WTC11 (cell line): Measurements from ENCODE around the gene RPL29.

Source experiments
- ARID4B ChIP-seq: sonication (generic); formaldehyde crosslinking; IDR thresholded peaks from 2 replicates; pipeline ENCODE4 v1.8.0; 2023; ENCODE audit warnings: missing genetic modification reagents, mild to moderate bottlenecking, borderline replicate concordance
- CBFB ChIP-seq: sonication (generic); formaldehyde crosslinking; IDR thresholded peaks from 2 replicates; pipeline ENCODE4 v1.8.1; 2022; ENCODE audit warnings: mild to moderate bottlenecking, low read depth, missing genetic modification reagents
- CREB1 ChIP-seq: sonication (generic); formaldehyde crosslinking; IDR thresholded peaks from 2 replicates; pipeline ENCODE4 v1.8.0; 2023; ENCODE audit warnings: mild to moderate bottlenecking, missing genetic modification reagents
- CTCF ChIP-seq: fragments of 200-600 bp; IDR thresholded peaks from 2 replicates; pipeline ENCODE4 v1.8.0; 2022; ENCODE audit warnings: antibody characterized with exemption
- USF1 ChIP-seq: sonication (generic); formaldehyde crosslinking; IDR thresholded peaks from 2 replicates; pipeline ENCODE4 v1.8.0; 2022; ENCODE audit warnings: mild to moderate bottlenecking, missing genetic modification reagents
- ZNF138 ChIP-seq: sonication (generic); formaldehyde crosslinking; conservative IDR thresholded peaks from 2 replicates; pipeline ENCODE4 v1.8.1; 2022; ENCODE audit warnings: mild to moderate bottlenecking, moderate library complexity, missing genetic modification reagents

- no peak for TF ChIP-seq CBFB (CRISPR knock-in tag)
- TF ChIP-seq USF1: no peak
- TF ChIP-seq CTCF: no peak
- TF ChIP-seq CREB1 (CRISPR knock-in tag): no peak
- no peak for TF ChIP-seq ZNF138 (CRISPR knock-in tag)
- TF ChIP-seq ARID4B: no peak
Observed at GRCh38 chr3:51984269-51984647, 11.4 kb downstream of the RPL29 start.
